Measurements from ENCODE around the gene HAL. TPM values are rescaled to one million over a fixed set of nuclear protein-coding genes. Genes with fewer than 3 reads are reported as not detected.

The HAL gene
- total and polyA plus RNA-seq, 2 of the 4 experiments (the other 2 are of a cell fraction) = under 0.01 to 0.02 TPM

DNA sequence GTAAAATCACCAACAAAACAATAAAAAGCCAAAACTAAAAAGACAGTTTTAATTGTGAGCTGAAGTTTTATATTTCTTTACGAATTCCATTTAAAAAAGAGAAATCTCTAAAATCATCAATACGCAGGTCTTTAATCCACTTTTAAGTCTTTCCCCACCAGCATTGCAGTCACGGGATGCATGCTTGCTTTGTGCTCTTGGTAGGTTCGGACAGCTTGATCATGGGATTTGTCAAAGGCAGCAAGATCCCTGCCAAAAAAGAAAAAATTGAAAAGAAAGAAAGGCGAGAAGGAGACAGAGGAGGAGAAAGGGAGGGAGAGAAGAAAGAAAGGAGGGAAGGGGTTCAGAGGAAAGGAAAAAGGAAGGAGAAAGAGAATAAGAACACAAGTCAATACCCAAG lies 4.7 kb upstream of the HAL start:
- BruUV-seq (replicated peaks) = no TSS peak
- TF ChIP-seq ELK1 (IDR thresholded peaks at IDR 0.05; ENCODE audit: borderline replicate concordance, low read depth, low read length) = no peak
- TF ChIP-seq CHD1 (IDR thresholded peaks at IDR 0.05; ENCODE audit: low read depth, low read length) = no peak
- TF ChIP-seq RFX5 (IDR thresholded peaks at IDR 0.05; ENCODE audit: low read depth, low read length) = no peak
- no peak for TF ChIP-seq MAFK (IDR thresholded peaks at IDR 0.05; ENCODE audit: low read depth, low read length)
- no peak for TF ChIP-seq MXI1 (IDR thresholded peaks at IDR 0.05; ENCODE audit: borderline replicate concordance, low read depth, low read length)
- TF ChIP-seq SMC3 (IDR thresholded peaks at IDR 0.05; ENCODE audit: low read depth, low read length) = no peak
- TF ChIP-seq CEBPB (IDR thresholded peaks at IDR 0.05; ENCODE audit: low read depth, low read length) = no peak
- no peak for TF ChIP-seq POLR2A (IDR thresholded peaks at IDR 0.05; ENCODE audit: low read depth, low read length)
- no peak for TF ChIP-seq RCOR1 (IDR thresholded peaks at IDR 0.05; ENCODE audit: insufficient replicate concordance, low read length)
- TF ChIP-seq BHLHE40 (IDR thresholded peaks at IDR 0.05; ENCODE audit: low read depth, low read length) = no peak
- no peak for TF ChIP-seq USF2 (IDR thresholded peaks at IDR 0.05; ENCODE audit: low read depth, low read length)
- no peak for TF ChIP-seq FOS (IDR thresholded peaks at IDR 0.05; ENCODE audit: low read depth, low read length)
- TF ChIP-seq MAZ (IDR thresholded peaks at IDR 0.05; ENCODE audit: borderline replicate concordance, low read depth, low read length) = no peak
- TF ChIP-seq RAD21 (IDR thresholded peaks at IDR 0.05; ENCODE audit: low read length) = no peak
- Histone ChIP-seq H3K9me3 (ENCODE audit: control insufficient read depth, insufficient read depth, low read length) (no peaks in the 10 kb centered on the region), H2BK120ac (ENCODE audit: low read depth, low read length) (no peak overlapping the region), H3K56ac (ENCODE audit: extremely low read depth, insufficient read depth, low read length) (no peak overlapping the region), H3K27ac (ENCODE audit: insufficient read depth, low read length) (no peak overlapping the region), H3K9me1 (ENCODE audit: insufficient read depth, low read length) (no peaks in the 10 kb centered on the region; the same call in 1 of the 2 replicates), H2AK5ac (ENCODE audit: low read depth, low read length) (no peak overlapping the region), H4K5ac (ENCODE audit: low read depth, low read length) (no peak overlapping the region), H3K4me3 (ENCODE audit: insufficient read depth, low read depth, low read length) (no peak overlapping the region), H3K36me3 (ENCODE audit: control insufficient read depth, insufficient read depth, low read length) (peaks cover 10% of the 10 kb centered on the region), H3K9ac (ENCODE audit: low read depth, low read length) (no peak overlapping the region), H3K18ac (ENCODE audit: low read depth, low read length) (no peak overlapping the region), H2AFZ (replicated peaks; ENCODE audit: low read length, poor library complexity) (no peak overlapping the region), H4K91ac (ENCODE audit: insufficient read depth, low read depth, low read length) (no peak overlapping the region), H3K4ac (ENCODE audit: low read depth, low read length) (no peak overlapping the region), H2BK20ac (ENCODE audit: low read depth, low read length) (no peak overlapping the region), H3K14ac (replicated peaks; ENCODE audit: low read depth, low read length) (no peak overlapping the region), H2BK5ac (ENCODE audit: low read depth, low read length, poor library complexity, severe bottlenecking) (no peak overlapping the region), H3K4me1 (ENCODE audit: control insufficient read depth, insufficient read depth, low read length) (no peaks in the 10 kb centered on the region), H4K20me1 (ENCODE audit: insufficient read depth, low read length) (no peaks in the 10 kb centered on the region), H3K23ac (ENCODE audit: low read depth, low read length) (no peak overlapping the region), H3K27me3 (ENCODE audit: control insufficient read depth, insufficient read depth, low read length) (no peaks in the 10 kb centered on the region), H2BK15ac (ENCODE audit: low read depth, low read length) (no peak overlapping the region), H4K8ac (ENCODE audit: low read depth in 2 of 2, low read length in 2 of 2) (no peak overlapping the region), H3K79me1 (ENCODE audit: low read depth in 1 of 2, low read length in 2 of 2) (no peaks in the 10 kb centered on the region), H3K4me2 (ENCODE audit: low read depth, low read length) (no peak overlapping the region), H2AK9ac (replicated peaks; ENCODE audit: low read depth, low read length, poor library complexity) (no peak overlapping the region)
- ChIA-PET CTCF (interaction anchor here (0.8 kb wide), 1 partner anchor 214 kb away, joined by 3 read pairs; no protein-coding TSS in a partner anchor), POLR2A (ENCODE audit: unreplicated experiment) (no interaction called here)
- intact Hi-C loops (cut with micrococcal nuclease) = no loop called here
- ATAC-seq (ENCODE audit: low read depth) = no peak
- no CpG with 5 or more reads among the region's 5 CpGs for WGBS, 2 experiments (ENCODE audit: extremely low coverage in 2 of 2, insufficient read length in 1 of 2)
- in situ Hi-C loops (cut with MboI; ENCODE audit: low sequenced_read_pairs) = no loop called here
- dilution Hi-C loops (cut with HindIII; ENCODE audit: low sequenced_read_pairs, unreplicated experiment) = no loop called here
- DNase-seq = no peak
